ENCODE data around the gene RHEX. TPM values are rescaled to one million over a fixed set of nuclear protein-coding genes. Genes with fewer than 3 reads are reported as not detected.

Gene RHEX
- total RNA-seq, 2 experiments from 2014 or later = not detected

DNA sequence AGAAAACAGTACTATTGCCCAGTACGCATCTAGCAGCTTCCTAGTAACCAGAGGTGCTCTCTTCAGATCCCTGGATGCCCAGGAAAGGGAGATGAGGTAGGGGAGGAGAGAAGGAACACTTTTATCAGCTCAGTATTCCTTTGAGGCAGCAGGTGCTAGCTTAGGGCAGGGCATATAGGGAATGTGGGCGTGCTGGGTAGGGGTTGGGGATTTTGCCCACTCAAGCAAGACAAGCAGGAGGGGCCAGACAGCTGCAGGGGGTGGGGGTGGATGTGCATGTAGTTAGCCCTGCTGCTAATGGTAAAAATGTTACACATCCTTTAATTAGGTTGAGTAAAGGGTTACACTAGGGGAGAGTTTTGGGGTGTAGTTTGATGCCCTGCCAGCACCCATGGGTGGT lies 82.3 kb downstream of the RHEX start:
- no peak for DNase-seq
- CTCF ChIA-PET = interaction anchor here (0.9 kb wide), 1 partner anchor 29 kb away, joined by 3 read pairs; no protein-coding TSS in a partner anchor
- ATAC-seq = no peak

DNA sequence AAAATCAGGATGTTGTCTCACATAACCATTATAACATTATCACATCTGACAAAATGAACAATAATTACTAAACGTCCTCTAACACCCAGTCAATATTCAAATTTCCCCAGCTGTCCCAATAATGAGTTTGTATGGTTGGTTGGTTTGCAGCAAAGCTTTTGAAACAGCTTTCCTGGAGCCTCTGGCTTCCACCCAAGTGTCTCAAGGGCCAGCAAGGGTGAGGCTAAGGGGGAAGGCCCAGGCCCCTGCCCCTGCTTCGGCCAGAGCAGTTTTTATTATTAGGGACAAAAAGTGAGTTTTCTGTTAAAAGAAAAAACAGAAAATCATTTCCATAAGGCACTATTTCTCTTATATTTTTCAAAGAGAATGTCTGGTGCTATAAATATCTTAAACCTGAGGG lies 83.3 kb downstream of the RHEX start:
- Mint-ChIP-seq H3K27me3 (ENCODE audit: low read depth) (peaks cover 38% of the 10 kb centered on the region), H3K9me3 (ENCODE audit: insufficient read depth) (no peaks in the 10 kb centered on the region), H3K4me1 (ENCODE audit: low read depth) (no peaks in the 10 kb centered on the region), H3K27ac (no peak overlapping the region), H3K4me3 (no peak overlapping the region), H3K36me3 (ENCODE audit: low read depth) (no peaks in the 10 kb centered on the region)
- no peak for DNase-seq
- ChIA-PET CTCF (interaction anchor here (0.7 to 1.6 kb wide), 2 partner anchors 8 to 159 kb away, joined by 3 read pairs; no protein-coding TSS in a partner anchor), POLR2A (no interaction called here)
- no peak for ATAC-seq

More for the DNA sequence above, 82.3 kb downstream of the RHEX start:
- Mint-ChIP-seq H3K36me3 (ENCODE audit: low read depth) (no peaks in the 10 kb centered on the region), H3K27ac (no peak overlapping the region), H3K4me3 (no peak overlapping the region), H3K9me3 (ENCODE audit: insufficient read depth) (no peaks in the 10 kb centered on the region), H3K4me1 (ENCODE audit: low read depth) (no peaks in the 10 kb centered on the region), H3K27me3 (ENCODE audit: low read depth) (peaks cover 36% of the 10 kb centered on the region)
- POLR2A ChIA-PET = no interaction called here

DNA sequence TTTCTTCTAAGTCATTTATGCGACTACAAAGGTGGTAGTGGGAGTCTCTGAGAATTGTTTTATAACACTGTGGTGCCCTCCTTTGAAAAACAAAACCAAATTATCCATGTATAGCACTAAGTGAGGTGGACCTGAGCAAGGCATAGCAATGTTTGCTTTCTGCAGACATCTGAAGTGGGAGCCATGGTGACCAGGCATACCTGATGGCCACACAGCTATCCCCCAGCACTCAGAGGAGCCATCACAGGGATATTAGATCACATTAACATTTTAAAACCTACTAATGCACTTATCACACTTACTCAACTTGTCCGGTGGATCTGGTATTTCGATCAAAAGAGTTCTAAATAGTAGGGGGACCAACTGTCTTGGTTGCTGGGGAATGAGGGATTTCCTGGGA lies 89.0 kb downstream of the RHEX start:
- Mint-ChIP-seq H3K4me3 (no peak overlapping the region), H3K27me3 (ENCODE audit: low read depth) (peaks cover 56% of the 10 kb centered on the region), H3K9me3 (ENCODE audit: insufficient read depth) (no peaks in the 10 kb centered on the region), H3K36me3 (ENCODE audit: low read depth) (no peaks in the 10 kb centered on the region), H3K27ac (no peak overlapping the region), H3K4me1 (ENCODE audit: low read depth) (peaks cover 2% of the 10 kb centered on the region)
- ChIA-PET POLR2A (no interaction called here), CTCF (interaction anchor here (0.6 kb wide), 1 partner anchor 504 kb away, joined by 3 read pairs; no protein-coding TSS in a partner anchor)
- no peak for ATAC-seq
- DNase-seq = no peak

DNA sequence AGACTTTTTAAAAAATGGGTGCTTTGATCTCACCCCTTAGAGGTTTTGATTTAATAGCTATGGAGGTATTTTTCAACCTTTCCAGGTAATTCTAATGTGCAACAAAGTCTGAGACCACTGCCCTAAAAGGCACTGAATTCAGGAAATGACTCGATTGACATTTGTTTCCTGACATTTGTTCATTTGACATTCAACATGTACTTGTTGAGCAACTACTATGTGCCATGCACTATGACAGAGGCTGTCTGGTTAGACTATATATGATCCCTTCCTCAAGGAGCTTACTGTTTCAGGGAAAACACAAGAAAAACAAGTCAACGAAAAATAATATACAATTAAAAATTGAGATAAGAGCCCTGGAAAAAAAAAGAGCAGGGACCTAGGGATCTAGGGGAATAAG lies 89.8 kb downstream of the RHEX start:
- CTCF ChIA-PET = interaction anchor here (0.6 kb wide), 1 partner anchor 505 kb away, joined by 3 read pairs; no protein-coding TSS in a partner anchor
- DNase-seq (no peak), ATAC-seq (no peak)
- Mint-ChIP-seq H3K27me3 (ENCODE audit: low read depth) (peaks cover 54% of the 10 kb centered on the region), H3K9me3 (ENCODE audit: insufficient read depth) (no peaks in the 10 kb centered on the region), H3K4me3 (no peak overlapping the region), H3K27ac (no peak overlapping the region), H3K36me3 (ENCODE audit: low read depth) (no peaks in the 10 kb centered on the region), H3K4me1 (ENCODE audit: low read depth) (peaks cover 2% of the 10 kb centered on the region)
- POLR2A ChIA-PET = no interaction called here

DNA sequence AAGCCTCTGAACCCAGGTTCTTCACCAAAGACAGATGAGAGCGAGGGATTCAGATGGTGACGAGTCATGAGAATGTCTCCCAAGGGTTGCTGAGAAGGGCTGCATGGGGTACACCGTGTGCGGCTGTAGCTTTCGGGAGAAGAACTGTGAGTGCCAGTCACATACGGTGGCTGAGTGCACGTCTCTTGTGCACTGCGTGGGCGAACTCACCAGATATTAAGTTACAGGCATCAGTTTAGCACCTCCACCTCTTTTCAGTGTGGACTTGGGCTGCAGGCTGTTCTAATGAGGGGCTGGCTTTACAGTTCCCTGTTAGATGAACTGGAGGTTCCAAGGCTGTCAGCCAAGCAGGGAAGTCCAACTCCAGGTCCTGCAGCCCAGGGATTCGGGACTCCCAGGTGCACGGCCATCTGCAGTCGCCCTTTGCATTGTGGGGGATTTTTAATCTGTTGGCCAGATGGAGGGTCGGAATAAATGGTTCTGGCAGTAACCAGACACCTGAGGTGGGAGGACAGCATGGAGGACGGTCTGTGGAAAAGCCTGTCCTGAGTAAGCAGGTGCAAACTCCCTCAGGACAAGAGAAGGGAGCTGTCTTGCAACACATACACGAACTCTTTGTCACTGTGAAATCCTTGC lies 90.7 kb downstream of the RHEX start:
- Mint-ChIP-seq H3K36me3 (ENCODE audit: low read depth) (no peaks in the 10 kb centered on the region), H3K27me3 (ENCODE audit: low read depth) (peaks cover 49% of the 10 kb centered on the region), H3K4me3 (no peak overlapping the region), H3K27ac (no peak overlapping the region), H3K9me3 (ENCODE audit: insufficient read depth) (no peaks in the 10 kb centered on the region), H3K4me1 (ENCODE audit: low read depth) (peaks cover 2% of the 10 kb centered on the region)
- CTCF ChIA-PET = no interaction called here
- ATAC-seq (no peak), DNase-seq (no peak)
- POLR2A ChIA-PET = no interaction called here

DNA sequence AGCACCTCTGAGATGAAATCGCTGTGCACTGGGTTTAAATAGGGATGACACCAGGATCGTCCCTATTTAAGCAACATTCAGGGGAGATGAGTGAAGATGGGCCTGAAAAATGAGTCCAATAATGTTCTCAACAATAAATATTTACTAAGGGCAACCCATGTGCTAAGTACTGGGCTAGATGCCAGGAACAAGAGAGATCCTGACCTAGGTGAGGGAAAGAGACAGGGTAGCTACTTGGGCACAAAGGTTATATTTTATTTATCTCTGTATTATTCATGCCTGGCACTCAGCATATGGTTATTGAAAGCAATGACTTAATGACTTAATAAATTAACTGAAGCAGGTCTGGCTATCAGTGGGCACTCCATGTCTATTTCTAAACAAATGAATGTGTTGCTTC lies 91.6 kb downstream of the RHEX start:
- Mint-ChIP-seq H3K4me1 (ENCODE audit: low read depth) (peaks cover 2% of the 10 kb centered on the region), H3K4me3 (no peak overlapping the region), H3K27ac (no peak overlapping the region), H3K9me3 (ENCODE audit: insufficient read depth) (no peaks in the 10 kb centered on the region), H3K27me3 (ENCODE audit: low read depth) (peaks cover 43% of the 10 kb centered on the region), H3K36me3 (ENCODE audit: low read depth) (no peaks in the 10 kb centered on the region)
- ChIA-PET CTCF (no interaction called here), POLR2A (no interaction called here)
- no peak for ATAC-seq
- no peak for DNase-seq

DNA sequence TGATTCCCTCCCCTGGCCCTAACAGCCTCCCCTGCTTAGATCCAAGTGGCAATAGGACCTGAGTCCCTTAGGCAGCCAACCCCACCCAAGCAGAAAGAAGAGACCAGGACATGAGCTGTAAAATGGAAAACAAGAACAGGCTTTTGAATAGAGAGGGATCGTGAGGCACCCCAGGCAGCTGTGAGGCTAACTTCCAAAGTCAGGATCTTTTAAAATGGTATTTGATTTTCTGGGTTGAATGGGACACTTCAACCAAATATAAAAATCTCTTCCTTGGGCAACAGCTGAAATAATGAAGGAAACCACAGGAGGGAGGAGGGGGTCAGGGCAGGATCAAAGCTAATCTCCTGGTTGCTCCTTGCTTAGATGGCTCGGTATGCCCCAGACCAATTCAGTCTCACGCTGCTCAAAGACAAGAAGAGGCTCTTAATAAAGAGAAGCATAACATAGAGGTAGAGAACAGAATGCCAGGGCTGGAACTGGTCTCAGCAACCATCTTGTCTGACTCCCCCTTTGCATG lies 92.9 kb downstream of the RHEX start:
- ChIA-PET POLR2A (no interaction called here), CTCF (no interaction called here)
- no peak overlapping the region for H3K4me3 Mint-ChIP-seq
- peaks cover 2% of the 10 kb centered on the region for H3K4me1 Mint-ChIP-seq (ENCODE audit: low read depth)
- H3K27me3 Mint-ChIP-seq (ENCODE audit: low read depth) = peaks cover 32% of the 10 kb centered on the region
- ATAC-seq (no peak), DNase-seq (no peak)
- H3K27ac Mint-ChIP-seq = no peak overlapping the region
- no peaks in the 10 kb centered on the region for H3K36me3 Mint-ChIP-seq (ENCODE audit: low read depth)
- H3K9me3 Mint-ChIP-seq (ENCODE audit: insufficient read depth) = no peaks in the 10 kb centered on the region

Other genes with a start within 250 kb of the RHEX start
- gene SLC41A1, start 240.0 kb upstream of the RHEX start, total RNA-seq = 10 to 100 TPM in 1 of 2 experiments, 1 to 10 TPM in 1; 8.9 to 10.1 TPM
- gene PM20D1, start 203.0 kb upstream of the RHEX start, total RNA-seq = under 1 TPM; 0.16 to 0.55 TPM
- not detected for gene SLC26A9, start 109.7 kb upstream of the RHEX start, total RNA-seq
- gene RAB7B, start 49.8 kb upstream of the RHEX start, total RNA-seq = not detected
- gene CTSE, start 29.3 kb upstream of the RHEX start, total RNA-seq = not detected
- not detected for gene AVPR1B, start 64.2 kb downstream of the RHEX start, total RNA-seq
- 10 to 100 TPM; 30.0 to 30.4 TPM for gene FAM72A, start 149.7 kb downstream of the RHEX start, total RNA-seq
- 100 to 1,000 TPM in 1 of 2 experiments, 10 to 100 TPM in 1; 98.2 to 105 TPM for gene SRGAP2, start 150.4 kb downstream of the RHEX start, total RNA-seq